ENCODE measurements around the gene VAMP5. TPM values are rescaled to one million over a fixed set of nuclear protein-coding genes. Genes with fewer than 3 reads are reported as not detected.

The VAMP5 gene
- total and polyA plus RNA-seq, 10 of the 15 experiments (the other 5 are each of a cell fraction or from before 2014, with no cell fraction given), result 3.8 to 52.7 (median 24.1) TPM

DNA sequence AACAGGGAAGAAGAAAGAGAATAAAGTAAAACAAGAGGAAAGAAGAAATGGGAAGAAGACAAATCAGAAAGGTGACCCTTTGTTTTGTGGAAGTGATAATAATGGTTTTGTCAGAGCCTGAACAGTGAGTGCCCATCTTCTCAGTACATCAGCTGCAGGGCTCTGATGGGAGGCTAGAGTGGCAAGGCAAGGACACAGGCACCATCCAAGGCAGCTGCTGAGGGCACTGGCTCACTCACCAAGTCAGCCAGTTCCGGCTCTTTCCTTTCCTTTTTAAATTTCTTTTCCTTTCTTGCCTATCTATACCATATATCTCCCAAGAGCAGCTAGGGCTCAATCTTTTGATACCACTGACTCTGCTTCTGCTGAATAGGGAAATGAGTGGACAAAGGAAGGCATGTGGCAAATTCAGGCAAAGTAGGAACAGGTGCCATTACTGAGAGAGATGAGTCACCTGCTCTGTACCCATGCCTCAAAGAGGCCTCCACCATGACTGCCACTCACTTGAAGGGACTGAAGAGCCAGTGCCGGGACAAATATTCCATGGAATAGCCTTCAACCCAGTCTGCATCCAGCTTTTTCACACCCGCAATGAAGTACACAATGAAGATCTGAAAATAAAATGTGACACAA is 29.1 kb upstream of the VAMP5 start (continued):
- TF ChIP-seq IRF3 (IDR thresholded peaks at IDR 0.05) (no peak), SMAD1 (IDR thresholded peaks at IDR 0.05; ENCODE audit: low read depth, partially characterized antibody) (no peak), BRCA1 (IDR thresholded peaks at IDR 0.05; ENCODE audit: low read depth, low read length) (no peak), TCF3 (IDR thresholded peaks at IDR 0.05; ENCODE audit: borderline replicate concordance, insufficient read depth, low read depth, low read length) (no peak)

DNA sequence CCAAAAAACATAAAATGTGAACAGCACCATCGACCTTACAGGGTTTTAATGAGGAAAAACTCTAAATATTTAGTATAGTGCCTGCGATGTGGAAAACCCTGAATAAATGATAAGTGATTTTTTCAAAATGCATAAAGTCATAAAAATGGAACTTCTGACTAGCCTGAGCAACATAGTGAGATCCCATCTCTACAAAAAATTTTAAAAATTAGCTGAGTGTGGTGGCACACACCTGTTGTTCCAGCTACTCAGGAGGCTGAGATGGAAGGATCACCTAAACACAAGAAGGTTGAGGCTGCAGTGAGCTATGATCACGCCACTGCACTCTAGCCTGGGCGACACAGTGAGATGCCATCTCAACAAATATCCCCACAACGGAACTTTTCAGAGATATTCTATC is 27.1 kb upstream of the VAMP5 start:
- FAIRE-seq (no peak), ATAC-seq (no peak), DNase-seq (ENCODE audit: low read depth, low spot score) (no peak)
- ChIA-PET POLR2A (interaction anchor here (1.0 to 1.8 kb wide), 3 partner anchors 8 to 166 kb away, joined by 3 to 6 read pairs (median 3); no protein-coding TSS in a partner anchor), SMC1A (ENCODE audit: uncharacterized antibody, unreplicated experiment) (interaction anchor here (1.1 to 2.9 kb wide), 5 partner anchors 15 to 155 kb away, joined by 3 to 22 read pairs (median 6); partner anchors contain the start of genes MAT2A and VAMP8), CTCF (interaction anchor here (1.1 to 10.4 kb wide), 7 partner anchors 8 to 632 kb away, joined by 3 to 336 read pairs (median 6); partner anchors contain the start of genes MAT2A and SH2D6), RAD21 (ENCODE audit: unreplicated experiment) (interaction anchor here (1.0 to 1.8 kb wide), 5 partner anchors 17 to 138 kb away, joined by 3 to 16 read pairs (median 4); partner anchors contain the start of genes MAT2A and SH2D6)
- Histone ChIP-seq H3K9me3 (replicated peaks; ENCODE audit: control insufficient read depth, insufficient read depth, low read length) (no peaks in the 10 kb centered on the region), H3K4me3 (no peak overlapping the region), H4K20me1 (ENCODE audit: control insufficient read depth, insufficient read depth) (no peaks in the 10 kb centered on the region), H3K79me2 (ENCODE audit: control insufficient read depth, insufficient read depth, low read length) (peaks cover 18% of the 10 kb centered on the region), H2AFZ (ENCODE audit: control insufficient read depth, low read depth, low read length) (no peak overlapping the region), H3K4me1 (ENCODE audit: control insufficient read depth, insufficient read depth, low read length) (no peaks in the 10 kb centered on the region), H3K27ac (ENCODE audit: control insufficient read depth, insufficient read depth) (no peak overlapping the region), H3K9ac (ENCODE audit: control insufficient read depth, insufficient read depth, low read length) (no peak overlapping the region), H3K36me3 (ENCODE audit: control insufficient read depth in 2 of 2, insufficient read depth in 2 of 2, low read length in 1 of 2) (peaks cover 8 to 12% of the 10 kb centered on the region in 2 experiments), H3K4me2 (ENCODE audit: control insufficient read depth, insufficient read depth) (no peak overlapping the region), H3K27me3 (replicated peaks in 1 of 2; ENCODE audit: control insufficient read depth in 2 of 2, insufficient read depth in 2 of 2, low read length in 1 of 2) (no peaks in the 10 kb centered on the region)
- BruUV-seq (replicated peaks), result no TSS peak
- in situ Hi-C loops (cut with MboI) (loop anchor here (5.0 kb wide), 1 partner anchor 135 kb away; no protein-coding TSS in a partner anchor), intact Hi-C loops (cut with micrococcal nuclease; ENCODE audit: unreplicated experiment) (no loop called here)
- 85% methylated on average over 5 of the region's 5 CpGs for WGBS (ENCODE audit: insufficient coverage, insufficient replicate concordance, low lambda C conversion rate, missing lambda C conversion rate)
- TF ChIP-seq TCF7 (IDR thresholded peaks at IDR 0.05; ENCODE audit: borderline replicate concordance) (no peak), ATF7 (IDR thresholded peaks at IDR 0.05; ENCODE audit: low read depth) (no peak), HSF1 (IDR thresholded peaks at IDR 0.05; ENCODE audit: low read depth, low read length) (no peak), MYB (IDR thresholded peaks at IDR 0.05; ENCODE audit: borderline replicate concordance, low read depth, low read length) (no peak), TCF3 (IDR thresholded peaks at IDR 0.05; ENCODE audit: borderline replicate concordance, insufficient read depth, low read depth, low read length) (no peak), POLR2AphosphoS2 (IDR thresholded peaks at IDR 0.05; ENCODE audit: low read depth, low read length) (no peak), HDGF (IDR thresholded peaks at IDR 0.05) (no peak), SMC3 (IDR thresholded peaks at IDR 0.05; ENCODE audit: borderline replicate concordance, low read length) (no peak), HDAC6 (IDR thresholded peaks at IDR 0.05; ENCODE audit: unreplicated experiment) (no peak), YBX1 (IDR thresholded peaks at IDR 0.05) (no peak), PML (IDR thresholded peaks at IDR 0.05; ENCODE audit: low read length) (no peak), NFYB (IDR thresholded peaks at IDR 0.05; ENCODE audit: insufficient read depth, low read depth, low read length) (no peak), RUNX3 (IDR thresholded peaks at IDR 0.05; ENCODE audit: low read length) (no peak), CHD2 (IDR thresholded peaks at IDR 0.05; ENCODE audit: borderline replicate concordance, low read depth, low read length) (no peak), ZBED1 (IDR thresholded peaks at IDR 0.05; ENCODE audit: borderline replicate concordance) (no peak)

All from GM12878 (cell line).